Esophagus muscularis mucosa (tissue), 4 donors: Measurements from ENCODE around the gene CXCL17. TPM values are rescaled to one million over a fixed set of nuclear protein-coding genes. Genes with fewer than 3 reads are reported as not detected.

Source experiments
- DNase-seq: peaks from one replicate; pipeline ENCODE4 v3.0.0-alpha.2; 2017; ENCODE audit errors: extremely low spot score
- H3K27ac ChIP-seq, 4 donors: fragments of 200-600 bp; sonication (generic); replicated peaks in 1 of 4; 1 replicate in 3 of 4; 2 replicates in 1 of 4; pipeline ENCODE4 v1.5.1; 2016 to 2019; ENCODE audit warnings: mild to moderate bottlenecking in 1 of 4
- H3K27me3 ChIP-seq, 4 donors: fragments of 200-600 bp; sonication (generic); one replicate each; pipeline versions ENCODE4 v1.5.1 to v1.6.0; 2016 to 2019
- H3K36me3 ChIP-seq, 4 donors: fragments of 200-600 bp; sonication (generic); one replicate each; pipeline ENCODE4 v1.5.1; 2016 to 2019
- H3K4me1 ChIP-seq, 4 donors: fragments of 200-600 bp; sonication (generic); one replicate each; pipeline ENCODE4 v1.5.1; 2016 to 2019
- H3K4me3 ChIP-seq, 4 donors: fragments of 200-600 bp; sonication (generic); 1 replicate in 2 of 4; 2 replicates in 2 of 4; pipeline ENCODE4 v1.5.1; 2016 to 2019; ENCODE audit warnings: mild to moderate bottlenecking in 4 of 4, moderate library complexity in 1 of 4
- H3K9me3 ChIP-seq, 4 donors: fragments of 200-600 bp; sonication (generic); 1 replicate in 3 of 4; 2 replicates in 1 of 4; pipeline ENCODE4 v1.5.1; 2016 to 2019
- CTCF ChIP-seq, 3 experiments: fragments of 200-600 bp in 2 of 3; fragments of 450-650 bp in 1 of 3; sonication (generic) in 2 of 3; IDR thresholded peaks; one replicate each; pipeline ENCODE4 v1.5.1; 2017 to 2019; ENCODE audit warnings: antibody characterized with exemption in 3 of 3, mild to moderate bottlenecking in 2 of 3, moderate library complexity in 1 of 3
- EP300 ChIP-seq: sonication (generic); formaldehyde crosslinking; IDR thresholded peaks from one replicate; pipeline ENCODE4 v1.6.1; 2017; ENCODE audit warnings: antibody characterized with exemption
- POLR2A ChIP-seq: fragments of 450-650 bp; IDR thresholded peaks from one replicate; pipeline ENCODE4 v1.6.1; 2017; ENCODE audit warnings: antibody characterized with exemption, moderate library complexity, mild to moderate bottlenecking, low read depth
- POLR2AphosphoS5 ChIP-seq, 2 donors: sonication (generic); formaldehyde crosslinking; IDR thresholded peaks; one replicate each; pipeline ENCODE4 v1.6.1; 2017; ENCODE audit warnings: antibody characterized with exemption in 2 of 2
- WGBS: methylation state at CpG from one replicate; pipeline ENCODE4 v1.1.5; 2018; 5-methylcytosine and 5-hydroxymethylcytosine counted together
- intact Hi-C: fragments of 100-400 bp; cut with DNase I; formaldehyde crosslinking; loops from one replicate; pipeline ENCODE4 v1.15.1; 2023
- total RNA-seq, 4 donors: library from RNA; depleted of rRNA; stranded (reverse); fragments of >200 nt; gene quantifications; one replicate each; pipeline versions ENCODE4 v1.1.0 to v1.2.1, GENCODE V29; 2016

Gene CXCL17
- total RNA-seq, 4 donors from 2014 or later = 1.2 TPM; not detected in 3

- Histone ChIP-seq H3K36me3 (no peaks in the 10 kb centered on the region), H3K27me3 (peaks cover 0 to 5% (median 0%) of the 10 kb centered on the region in 4 donors), H3K4me1 (peaks cover 0 to 6% (median 0%) of the 10 kb centered on the region in 4 donors), H3K9me3 (no peaks in the 10 kb centered on the region), H3K4me3 (no peak overlapping the region), H3K27ac (no peak overlapping the region)
- no peak for TF ChIP-seq POLR2A
- TF ChIP-seq EP300 = no peak
- TF ChIP-seq POLR2AphosphoS5 (IDR thresholded peaks at IDR 0.05) = no peak
- no peak for TF ChIP-seq CTCF (IDR thresholded peaks at IDR 0.05)
- intact Hi-C loops = no loop called here
- 90% methylated on average over 2 of the region's 2 CpGs for WGBS
- no peak for DNase-seq
Observed at GRCh38 chr19:42477117-42477516, 34.4 kb upstream of the CXCL17 start.

- no peaks in the 10 kb centered on the region for H3K36me3 ChIP-seq
- intact Hi-C loops = no loop called here
- H3K27ac ChIP-seq = no peak overlapping the region
- DNase-seq = no peak
- H3K4me3 ChIP-seq = no peak overlapping the region
- H3K27me3 ChIP-seq = peaks cover 0 to 5% (median 0%) of the 10 kb centered on the region in 4 donors
- no peak for TF ChIP-seq CTCF (IDR thresholded peaks at IDR 0.05)
- no peak for TF ChIP-seq EP300
- no peak for TF ChIP-seq POLR2A
- no peak for TF ChIP-seq POLR2AphosphoS5 (IDR thresholded peaks at IDR 0.05)
- WGBS = 65% methylated on average over 4 of the region's 4 CpGs
- no peaks in the 10 kb centered on the region for H3K9me3 ChIP-seq
- H3K4me1 ChIP-seq = no peaks in the 10 kb centered on the region
Observed at GRCh38 chr19:42475366-42475765, 32.6 kb upstream of the CXCL17 start.

GRCh38 chr19:42474743-42475142 lies 32.0 kb upstream of the CXCL17 start:
- no peaks in the 10 kb centered on the region for H3K9me3 ChIP-seq
- H3K36me3 ChIP-seq = no peaks in the 10 kb centered on the region
- TF ChIP-seq POLR2AphosphoS5 (IDR thresholded peaks at IDR 0.05) = no peak
- no peak for TF ChIP-seq POLR2A
- TF ChIP-seq CTCF (IDR thresholded peaks at IDR 0.05) = no peak
- TF ChIP-seq EP300 = no peak
- intact Hi-C loops = no loop called here
- 59% methylated on average over 4 of the region's 4 CpGs for WGBS
- peaks cover 0 to 5% (median 0%) of the 10 kb centered on the region in 4 donors for H3K27me3 ChIP-seq
- no peak for DNase-seq
- H3K27ac ChIP-seq = no peak overlapping the region
- no peak overlapping the region for H3K4me3 ChIP-seq
- H3K4me1 ChIP-seq = no peaks in the 10 kb centered on the region

- DNase-seq = no peak
- TF ChIP-seq POLR2AphosphoS5 (IDR thresholded peaks at IDR 0.05) = no peak
- TF ChIP-seq POLR2A = no peak
- TF ChIP-seq EP300 = no peak
- no peak for TF ChIP-seq CTCF (IDR thresholded peaks at IDR 0.05)
- peaks cover 0 to 5% (median 0%) of the 10 kb centered on the region in 4 donors for H3K27me3 ChIP-seq
- H3K4me1 ChIP-seq = no peaks in the 10 kb centered on the region
- H3K4me3 ChIP-seq = no peak overlapping the region
- H3K36me3 ChIP-seq = no peaks in the 10 kb centered on the region
- 52% methylated on average over 6 of the region's 6 CpGs for WGBS
- no peak overlapping the region for H3K27ac ChIP-seq
- no peaks in the 10 kb centered on the region for H3K9me3 ChIP-seq
- intact Hi-C loops = no loop called here
Observed at GRCh38 chr19:42473686-42474085, 30.9 kb upstream of the CXCL17 start.
